HG03565 (cell line): ENCODE data around the gene NENF.
A peak's percentile ranks its signal among the peaks of the same experiment; 100 is the strongest.

ENCODE experiments used
- ATAC-seq: cut with Tn5 transposase; IDR thresholded peaks from one replicate; pipeline ENCODE4 v1.9.1; 2021; ENCODE audit warnings: mild to moderate bottlenecking, moderate library complexity; ENCODE audit not compliant: unreplicated experiment

The NENF gene

GRCh38 chr1:212430955-212431394 lies 1.7 kb upstream of the NENF start:
- no peak for ATAC-seq

GRCh38 chr1:212431644-212432043 lies 1.1 kb upstream of the NENF start:
- no peak for ATAC-seq

- no peak for ATAC-seq
Measured at GRCh38 chr1:212432272-212432660, 454 bp upstream of the NENF start.

GRCh38 chr1:212433577-212434462 lies 1.1 kb downstream of the NENF start:
- ATAC-seq = no peak

- no peak for ATAC-seq
Measured at GRCh38 chr1:212434992-212435391, 2.3 kb downstream of the NENF start.

GRCh38 chr1:212437179-212437798 lies 4.6 kb downstream of the NENF start:
- no peak for ATAC-seq

GRCh38 chr1:212438831-212439237 lies 6.1 kb downstream of the NENF start:
- no peak for ATAC-seq

GRCh38 chr1:212440419-212440818 lies 7.7 kb downstream of the NENF start:
- ATAC-seq = no peak

GRCh38 chr1:212442408-212442807 lies 9.7 kb downstream of the NENF start:
- no peak for ATAC-seq

GRCh38 chr1:212446333-212446732 lies 13.6 kb downstream of the NENF start:
- ATAC-seq = no peak

- no peak for ATAC-seq
Measured at GRCh38 chr1:212447478-212447877, 14.8 kb downstream of the NENF start.

GRCh38 chr1:212450331-212450881 lies 17.7 kb downstream of the NENF start:
- ATAC-seq = no peak

GRCh38 chr1:212451416-212452322 lies 18.9 kb downstream of the NENF start:
- ATAC-seq = no peak

- no peak for ATAC-seq
Measured at GRCh38 chr1:212452323-212453155, 19.8 kb downstream of the NENF start.

GRCh38 chr1:212453156-212453857 lies 20.6 kb downstream of the NENF start:
- ATAC-seq = no peak

GRCh38 chr1:212454741-212455140 lies 22.0 kb downstream of the NENF start:
- no peak for ATAC-seq

- ATAC-seq = no peak
Measured at GRCh38 chr1:212455401-212455800, 22.7 kb downstream of the NENF start.

GRCh38 chr1:212455803-212456528 lies 23.2 kb downstream of the NENF start:
- ATAC-seq = peak; percentile 52
